GM12878 (cell line): ENCODE results near the gene STRA6. TPM values are rescaled to one million over a fixed set of nuclear protein-coding genes. Genes with fewer than 3 reads are reported as not detected.

Source experiments
- DPF2 ChIP-seq: fragments of 450-650 bp; IDR thresholded peaks from 2 replicates; pipeline ENCODE4 v1.6.1; 2017; ENCODE audit warnings: mild to moderate bottlenecking
- EP300 ChIP-seq, 2 experiments: fragments of 150-350 bp in 1 of 2; IDR thresholded peaks; 2 replicates each; pipeline ENCODE4 v1.6.1; 2011 to 2012; ENCODE audit warnings: low read depth in 2 of 2, low read length in 2 of 2, borderline replicate concordance in 1 of 2, improper control_type of control experiment in 1 of 2, inconsistent platforms in 1 of 2; ENCODE audit not compliant: control insufficient read depth in 1 of 2
- HDAC2 ChIP-seq: fragments of 200-600 bp; sonication (generic); IDR thresholded peaks from 2 replicates; pipeline ENCODE4 v1.6.1; 2017
- MEF2B ChIP-seq: fragments of 450-650 bp; IDR thresholded peaks from 2 replicates; pipeline ENCODE4 v1.6.1; 2018; ENCODE audit warnings: mild to moderate bottlenecking, moderate library complexity; ENCODE audit not compliant: partially characterized antibody, poor library complexity, severe bottlenecking
- MXI1 ChIP-seq: fragments of 150-350 bp; IDR thresholded peaks from 2 replicates; pipeline ENCODE4 v1.6.1; 2011; ENCODE audit warnings: low read depth, mild to moderate bottlenecking, inconsistent platforms, low read length, improper control_type of control experiment
- MYB ChIP-seq: fragments of 150-350 bp; IDR thresholded peaks from 2 replicates; pipeline ENCODE4 v1.6.1; 2014; ENCODE audit warnings: mild to moderate bottlenecking, low read depth, low read length, borderline replicate concordance
- NFXL1 ChIP-seq: fragments of 450-650 bp; IDR thresholded peaks from 2 replicates; pipeline ENCODE4 v1.6.1; 2017; ENCODE audit warnings: antibody characterized with exemption, mild to moderate bottlenecking, borderline replicate concordance
- PAX8 ChIP-seq: fragments of 450-650 bp; IDR thresholded peaks from 2 replicates; pipeline ENCODE4 v1.6.1; 2017; ENCODE audit warnings: mild to moderate bottlenecking, moderate library complexity
- POLR2A ChIP-seq: IDR thresholded peaks from 2 replicates; pipeline ENCODE4 v1.6.1; 2011; ENCODE audit warnings: low read depth, mild to moderate bottlenecking, low read length
- POU2F2 ChIP-seq: IDR thresholded peaks from 3 replicates; pipeline ENCODE4 v1.6.1; 2011; ENCODE audit warnings: low read depth, mild to moderate bottlenecking, low read length, borderline replicate concordance
- PRDM15 ChIP-seq: fragments of 450-650 bp; formaldehyde crosslinking; IDR thresholded peaks from 2 replicates; pipeline ENCODE4 v1.4.0; 2020; ENCODE audit warnings: mild to moderate bottlenecking, moderate library complexity
- SPI1 ChIP-seq: IDR thresholded peaks from 2 replicates; pipeline ENCODE4 v1.6.1; 2011; ENCODE audit warnings: low read depth, mild to moderate bottlenecking, low read length, moderate library complexity, borderline replicate concordance; ENCODE audit not compliant: insufficient read depth
- TCF7 ChIP-seq: IDR thresholded peaks from 2 replicates; pipeline ENCODE4 v1.6.1; 2014; ENCODE audit warnings: antibody characterized with exemption, borderline replicate concordance
- ZZZ3 ChIP-seq: IDR thresholded peaks from 2 replicates; pipeline ENCODE4 v1.6.1; 2011; ENCODE audit warnings: low read depth; ENCODE audit not compliant: control insufficient read depth, insufficient read length
- polyA plus RNA-seq, 11 experiments: library from polyadenylated mRNA; depleted of rRNA in 4 of 11; unstranded in 6 of 11; stranded (reverse) in 5 of 11; fragments of >200 nt; fragmentation: Nextera tagmentation in 4 of 11; fragmentation: Illumina TruSeq in 1 of 11; extraction: Ambion mirVana in 4 of 11; extraction: Trizol in 1 of 11; gene quantifications; 1 replicate in 1 of 11; 2 replicates in 10 of 11; pipeline versions ENCODE4 v1.2.1 to v1.2.3, GENCODE V29; 2011 to 2016; ENCODE audit warnings: inconsistent platforms in 2 of 11, missing spikeins in 2 of 11, low read depth in 1 of 11
- total RNA-seq, 4 experiments: library from RNA; depleted of rRNA in 3 of 4; stranded (reverse); fragments of >200 nt in 3 of 4; fragmentation: Illumina TruSeq in 1 of 4; extraction: Trizol in 1 of 4; gene quantifications; 2 replicates each; pipeline versions ENCODE4 v1.2.1 to v1.2.3, GENCODE V29; 2013 to 2021
- TF ChIP-seq, protein P1 (sequence below): fragments of 450-650 bp; conservative IDR thresholded peaks from 2 replicates; pipeline ENCODE4 v1.6.1; 2017; ENCODE audit warnings: mild to moderate bottlenecking, moderate library complexity
- TF ChIP-seq, protein P2 (sequence below): IDR thresholded peaks from 2 replicates; pipeline ENCODE4 v1.6.1; 2011; ENCODE audit warnings: low read depth, mild to moderate bottlenecking, low read length, moderate library complexity, borderline replicate concordance; ENCODE audit errors: extremely low read depth

STRA6 gene
- total and polyA plus RNA-seq, 10 of the 15 experiments (the other 5 are each of a cell fraction or from before 2014, with no cell fraction given) = 0.31 to 10.8 (median 5.8) TPM

DNA sequence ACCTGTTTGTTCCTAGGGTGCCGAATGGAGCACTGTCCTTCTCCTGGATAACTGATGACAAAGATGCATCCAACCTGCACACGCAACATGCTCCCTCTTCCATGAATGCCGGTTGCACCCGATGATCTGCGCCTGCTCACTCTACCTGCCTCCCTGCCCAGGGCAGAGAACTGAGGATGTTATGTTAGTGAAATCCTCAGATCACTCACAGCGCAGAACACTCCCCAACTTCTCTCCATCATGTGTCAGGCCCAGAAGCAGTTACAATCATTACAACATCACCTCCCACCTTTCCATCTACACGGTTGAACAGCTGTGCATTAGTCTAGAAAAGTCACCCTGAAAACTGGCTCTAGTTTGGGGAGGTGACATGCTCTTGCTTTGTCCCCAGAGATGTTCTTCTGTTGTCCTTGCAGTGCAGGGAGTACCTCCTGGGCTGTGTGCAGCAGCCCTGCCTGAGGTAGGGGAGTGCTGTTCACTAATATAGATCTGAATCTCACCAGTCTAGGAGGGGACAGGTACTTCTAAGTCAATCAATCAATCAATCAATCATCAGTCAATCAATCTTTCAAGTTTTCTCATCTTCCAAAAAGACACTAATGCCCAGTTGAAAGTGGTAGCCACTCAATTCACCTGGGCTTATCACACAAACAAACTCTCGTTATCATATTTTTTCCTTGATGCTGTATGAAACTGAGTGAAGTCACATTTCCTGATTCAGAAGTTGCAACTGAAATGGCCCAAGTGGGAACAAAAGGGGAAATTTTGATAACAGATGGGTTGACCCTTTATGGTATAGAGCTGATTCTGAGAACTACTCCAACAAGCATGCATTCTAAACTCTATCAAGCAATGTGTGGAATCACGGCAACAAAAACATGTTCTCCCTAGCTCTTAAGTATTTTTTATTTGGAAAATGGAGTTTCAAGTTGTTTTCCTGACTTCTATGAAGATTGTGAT, 44.4 kb downstream of the STRA6 start (continued):
- TF ChIP-seq HDAC2 (no peak), NFXL1 (no peak), EP300 (IDR thresholded peaks at IDR 0.05; ENCODE audit: borderline replicate concordance in 1 of 2, control insufficient read depth in 1 of 2, low read depth in 2 of 2, low read length in 2 of 2) (0 out of 4 replicates have a peak, but pooled peaks of 1 of the 2 experiments have one; percentile 7), PAX8 (no peak), MXI1 (no peak), SPI1 (no peak), MEF2B (no peak), TCF7 (0 out of 2 replicates have a peak, but pooled peaks have one; percentile 0), PRDM15 (CRISPR knock-in tag) (no peak), DPF2 (no peak), POLR2A (no peak), POU2F2 (no peak), MYB (no peak), ZZZ3 (no peak)
- TF ChIP-seq, protein P1, sequence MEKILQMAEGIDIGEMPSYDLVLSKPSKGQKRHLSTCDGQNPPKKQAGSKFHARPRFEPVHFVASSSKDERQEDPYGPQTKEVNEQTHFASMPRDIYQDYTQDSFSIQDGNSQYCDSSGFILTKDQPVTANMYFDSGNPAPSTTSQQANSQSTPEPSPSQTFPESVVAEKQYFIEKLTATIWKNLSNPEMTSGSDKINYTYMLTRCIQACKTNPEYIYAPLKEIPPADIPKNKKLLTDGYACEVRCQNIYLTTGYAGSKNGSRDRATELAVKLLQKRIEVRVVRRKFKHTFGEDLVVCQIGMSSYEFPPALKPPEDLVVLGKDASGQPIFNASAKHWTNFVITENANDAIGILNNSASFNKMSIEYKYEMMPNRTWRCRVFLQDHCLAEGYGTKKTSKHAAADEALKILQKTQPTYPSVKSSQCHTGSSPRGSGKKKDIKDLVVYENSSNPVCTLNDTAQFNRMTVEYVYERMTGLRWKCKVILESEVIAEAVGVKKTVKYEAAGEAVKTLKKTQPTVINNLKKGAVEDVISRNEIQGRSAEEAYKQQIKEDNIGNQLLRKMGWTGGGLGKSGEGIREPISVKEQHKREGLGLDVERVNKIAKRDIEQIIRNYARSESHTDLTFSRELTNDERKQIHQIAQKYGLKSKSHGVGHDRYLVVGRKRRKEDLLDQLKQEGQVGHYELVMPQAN = no peak
- TF ChIP-seq, protein P2, sequence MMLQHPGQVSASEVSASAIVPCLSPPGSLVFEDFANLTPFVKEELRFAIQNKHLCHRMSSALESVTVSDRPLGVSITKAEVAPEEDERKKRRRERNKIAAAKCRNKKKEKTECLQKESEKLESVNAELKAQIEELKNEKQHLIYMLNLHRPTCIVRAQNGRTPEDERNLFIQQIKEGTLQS = no peak
